Heart left ventricle (tissue), 16 donors: ENCODE results near the gene GNG7. TPM values are rescaled to one million over a fixed set of nuclear protein-coding genes. Genes with fewer than 3 reads are reported as not detected.

ENCODE experiments used
- ATAC-seq, 4 donors: fragments of 200-7000 bp; cut with Tn5 transposase; one replicate each; pipeline ENCODE4 v1.9.1; 2020 to 2022; ENCODE audit warnings: moderate library complexity in 4 of 4, mild to moderate bottlenecking in 3 of 4, moderate number of reproducible peaks in 1 of 4
- DNase-seq, 5 donors: peaks; one replicate each; pipeline ENCODE4 v3.0.0-alpha.2; 2020
- H3K27ac ChIP-seq, 12 donors: fragments of 200-600 bp; sonication (generic) in 4 of 12; one replicate each; pipeline versions ENCODE4 v1.5.0 to v1.8.0; 2016 to 2022; ENCODE audit warnings: mild to moderate bottlenecking in 2 of 12
- H3K27me3 ChIP-seq, 9 donors: fragments of 200-600 bp; sonication (generic) in 2 of 9; one replicate each; pipeline versions ENCODE4 v1.5.1 to v1.8.0; 2016 to 2022; ENCODE audit warnings: mild to moderate bottlenecking in 3 of 9
- H3K36me3 ChIP-seq, 9 donors: fragments of 200-600 bp; sonication (generic) in 2 of 9; one replicate each; pipeline versions ENCODE4 v1.5.0 to v1.8.0; 2018 to 2022; ENCODE audit warnings: mild to moderate bottlenecking in 2 of 9
- H3K4me1 ChIP-seq, 12 donors: fragments of 200-600 bp; sonication (generic) in 4 of 12; one replicate each; pipeline versions ENCODE4 v1.5.0 to v1.8.0; 2016 to 2022; ENCODE audit warnings: mild to moderate bottlenecking in 3 of 12
- H3K4me3 ChIP-seq, 12 donors: fragments of 200-600 bp; sonication (generic) in 4 of 12; one replicate each; pipeline versions ENCODE4 v1.5.0 to v1.8.0; 2017 to 2022; ENCODE audit warnings: mild to moderate bottlenecking in 9 of 12, moderate library complexity in 4 of 12
- H3K9me3 ChIP-seq, 12 donors: fragments of 200-600 bp; sonication (generic) in 4 of 12; one replicate each; pipeline versions ENCODE4 v1.5.0 to v1.8.0; 2016 to 2022; ENCODE audit warnings: mild to moderate bottlenecking in 1 of 12
- CTCF ChIP-seq, 12 donors: fragments of 200-600 bp; sonication (generic) in 4 of 12; IDR thresholded peaks; one replicate each; pipeline versions ENCODE4 v1.5.0 to v1.8.0; 2018 to 2022; ENCODE audit warnings: antibody characterized with exemption in 12 of 12, mild to moderate bottlenecking in 5 of 12
- POLR2A ChIP-seq, 2 donors: fragments of 450-650 bp; IDR thresholded peaks; one replicate each; pipeline ENCODE4 v1.6.1; 2017; ENCODE audit warnings: antibody characterized with exemption in 2 of 2, mild to moderate bottlenecking in 2 of 2, moderate library complexity in 2 of 2
- WGBS, 4 donors: extraction: QIAGEN DNeasy Blood & Tissue Kit in 2 of 4; methylation state at CpG; one replicate each; pipeline versions ENCODE4 v1.1.5 to v1.1.7; 2013 to 2018; 5-methylcytosine and 5-hydroxymethylcytosine counted together
- intact Hi-C, 10 donors: fragments of 100-400 bp; cut with DNase I; formaldehyde crosslinking; loops; one replicate each; pipeline versions ENCODE4 v1.11.1 to v1.14.2; 2022
- polyA plus RNA-seq, 2 donors: library from polyadenylated mRNA; stranded (reverse); fragments of 200-250 nt; gene quantifications; one replicate each; pipeline ENCODE4 v1.2.3, GENCODE V29; 2013
- total RNA-seq, 9 donors: library from RNA; depleted of rRNA in 2 of 9; stranded (reverse); fragments of >200 nt in 2 of 9; fragmentation: NEBNext Ultra II Directional in 3 of 9; extraction: Animal tissue kit (Norgen Biotek cat#: 25700) in 3 of 9; gene quantifications; one replicate each; pipeline versions ENCODE4 v1.1.0 to v1.2.4, GENCODE V29; 2016 to 2023
- donor health status: ischemic (EF 13 %, LVEDD 7.1; RV severe dilation, severe dysfunction).
- donor health status: healthy with polysubstance abuse.
- donor health status: DM: no; HTN: yes; CAD: no.
- donor health status: DM: no; HTN: no; CAD: no.
- donor health status: ischemic (EF 25% LVEDD 6.9; RV normal size, moderate dysfunction).
- donor health status: ischemic (EF 25% LVEDD 5.7; RV mildly dilated, moderate dysfunction).
- donor health status: healthy.
- donor health status: DM: yes; HTN: yes; CAD: no.
- donor health status: ischemic (EF 35%, LVEDD 5.7; RV mildly dilated, moderate dysfunction).
- donor health status: nonischemic (EF 11% LVEDD 7.7; RV severe dilation, severe dysfunction).
- donor health status: DM: yes; HTN: yes; CAD: no.
- donor health status: PGD.
- donor health status: ischemic (EF 29% LVEDD 5.4; RV normal size, mild dysfunction).
- donor health status: nonischemic (EF 23%, LVEDD 6.1; RV moderate dilation, normal function).

GNG7 gene
- total and polyA plus RNA-seq, 11 donors = 11.7 to 46.4 (median 24.0) TPM

- H3K27me3 ChIP-seq = no peaks in the 10 kb centered on the region
- H3K9me3 ChIP-seq = peaks cover 0 to 7% (median 0%) of the 10 kb centered on the region in 12 donors
- H3K36me3 ChIP-seq = no peaks in the 10 kb centered on the region
- DNase-seq (peak in 1 of 5 donors; percentile 28), ATAC-seq (no peak)
- WGBS, 4 donors = 89 to 91% (median 90%) methylated on average over 6 of the region's 6 CpGs
- H3K27ac ChIP-seq = peak overlapping the region in 1 of 12 donors; percentile 94
- no peak overlapping the region for H3K4me3 ChIP-seq
- H3K4me1 ChIP-seq = peaks cover 0 to 68% (median 13%) of the 10 kb centered on the region in 12 donors
- intact Hi-C loops = loop anchor here in 1 of 10 donors (10.0 kb wide), 1 partner anchor 461 kb away; the partner anchor contains the start of gene AP3D1
- TF ChIP-seq POLR2A (IDR thresholded peaks at IDR 0.05) (no peak), CTCF (IDR thresholded peaks at IDR 0.05) (no peak)
These were observed 86.7 kb downstream of the GNG7 start for GRCh38 chr19:2615782-2616181.

GRCh38 chr19:2613507-2614295 lies 88.8 kb downstream of the GNG7 start:
- Histone ChIP-seq H3K4me1 (peaks cover 0 to 57% (median 10%) of the 10 kb centered on the region in 12 donors), H3K9me3 (peaks cover 0 to 7% (median 0%) of the 10 kb centered on the region in 12 donors), H3K27ac (no peak overlapping the region), H3K4me3 (no peak overlapping the region), H3K27me3 (no peaks in the 10 kb centered on the region), H3K36me3 (no peaks in the 10 kb centered on the region)
- ATAC-seq (peak in 2 of 4 donors; percentile 11 to 16), DNase-seq (peak in 1 of 5 donors; percentile 73)
- TF ChIP-seq POLR2A (IDR thresholded peaks at IDR 0.05) (no peak), CTCF (IDR thresholded peaks at IDR 0.05) (peak; percentile 64 to 93 (median 82))
- intact Hi-C loops = loop anchor here in 4 of 10 donors (5.0 to 10.0 kb wide), 2 partner anchors 36 to 459 kb away; partner anchors contain the start of gene AP3D1 (in 1 of the 4)
- 16 to 28% (median 25%) methylated on average over 13 to 28 of the region's 28 CpGs for WGBS, 4 donors

- peak in 1 of 5 donors; percentile 36 for DNase-seq
- intact Hi-C loops = loop anchor here in 4 of 10 donors (5.0 to 10.0 kb wide), 2 partner anchors 35 to 458 kb away; partner anchors contain the start of gene AP3D1 (in 1 of the 4)
- H3K4me1 ChIP-seq = peaks cover 0 to 50% (median 10%) of the 10 kb centered on the region in 12 donors
- no peak overlapping the region for H3K27ac ChIP-seq
- TF ChIP-seq CTCF (IDR thresholded peaks at IDR 0.05) (no peak), POLR2A (IDR thresholded peaks at IDR 0.05) (no peak)
- H3K4me3 ChIP-seq = no peak overlapping the region
- peaks cover 0 to 7% (median 0%) of the 10 kb centered on the region in 12 donors for H3K9me3 ChIP-seq
- H3K27me3 ChIP-seq = no peaks in the 10 kb centered on the region
- no peak for ATAC-seq
- no peaks in the 10 kb centered on the region for H3K36me3 ChIP-seq
- WGBS, 4 donors = 81 to 87% (median 83%) methylated on average over 18 of the region's 18 CpGs
These were observed 89.8 kb downstream of the GNG7 start for GRCh38 chr19:2612619-2613249.
